Measurements from ENCODE around the gene HIRA.

The HIRA gene

GRCh38 chr22:19431649-19432132 lies at the start of gene HIRA:
Gene HIRA, minus strand, starts transcription at chr22:19431733. Its CDS starts 257 bp downstream, at chr22:19431476.
- H3K4me3 ChIP-seq (ENCODE audit: low read depth, low read length) = peak within 1 kb of the TSS; percentile 88

- H3K4me3 ChIP-seq (ENCODE audit: low read depth, low read length) = peak overlapping the region; percentile 85
Observed at GRCh38 chr22:19480789-19481188, 49.3 kb upstream of the HIRA start.

- peak overlapping the region; percentile 85 for H3K4me3 ChIP-seq (ENCODE audit: low read depth, low read length)
Observed at GRCh38 chr22:19480173-19480568, 48.6 kb upstream of the HIRA start.

- H3K4me3 ChIP-seq (ENCODE audit: low read depth, low read length) = peak within 1 kb of the TSS; percentile 90
Observed at GRCh38 chr22:19479355-19480172, 48.0 kb upstream of the HIRA start, which contains the start of gene CDC45. Gene CDC45, plus strand, starts transcription at chr22:19479920. Its CDS starts 49 bp downstream, at chr22:19479969.

GRCh38 chr22:19478901-19479354 lies 47.4 kb upstream of the HIRA start, which contains the start of gene UFD1:
Gene UFD1, minus strand, starts transcription at chr22:19479193. Its CDS starts 108 bp downstream, at chr22:19479085.
- H3K4me3 ChIP-seq (ENCODE audit: low read depth, low read length) = peak within 1 kb of the TSS; percentile 90

GRCh38 chr22:19478045-19478900 lies 46.7 kb upstream of the HIRA start:
- H3K4me3 ChIP-seq (ENCODE audit: low read depth, low read length) = peak overlapping the region; percentile 90

GRCh38 chr22:19477321-19478044 lies 46.0 kb upstream of the HIRA start:
- peak overlapping the region; percentile 90 for H3K4me3 ChIP-seq (ENCODE audit: low read depth, low read length)

GRCh38 chr22:19476023-19476422 lies 44.5 kb upstream of the HIRA start:
- no peak overlapping the region for H3K4me3 ChIP-seq (ENCODE audit: low read depth, low read length)

GRCh38 chr22:19473578-19473977 lies 42.0 kb upstream of the HIRA start:
- H3K4me3 ChIP-seq (ENCODE audit: low read depth, low read length) = no peak overlapping the region

GRCh38 chr22:19472233-19472632 lies 40.7 kb upstream of the HIRA start:
- no peak overlapping the region for H3K4me3 ChIP-seq (ENCODE audit: low read depth, low read length)

GRCh38 chr22:19471572-19471971 lies 40.0 kb upstream of the HIRA start:
- no peak overlapping the region for H3K4me3 ChIP-seq (ENCODE audit: low read depth, low read length)

- H3K4me3 ChIP-seq (ENCODE audit: low read depth, low read length) = no peak overlapping the region
Observed at GRCh38 chr22:19470010-19470409, 38.5 kb upstream of the HIRA start.

- no peak overlapping the region for H3K4me3 ChIP-seq (ENCODE audit: low read depth, low read length)
Observed at GRCh38 chr22:19469421-19469820, 37.9 kb upstream of the HIRA start.

- no peak overlapping the region for H3K4me3 ChIP-seq (ENCODE audit: low read depth, low read length)
Observed at GRCh38 chr22:19467912-19468311, 36.4 kb upstream of the HIRA start.

GRCh38 chr22:19466848-19467752 lies 35.6 kb upstream of the HIRA start:
- H3K4me3 ChIP-seq (ENCODE audit: low read depth, low read length) = no peak overlapping the region

- no peak overlapping the region for H3K4me3 ChIP-seq (ENCODE audit: low read depth, low read length)
Observed at GRCh38 chr22:19466126-19466716, 34.7 kb upstream of the HIRA start.

- no peak overlapping the region for H3K4me3 ChIP-seq (ENCODE audit: low read depth, low read length)
Observed at GRCh38 chr22:19464975-19465374, 33.4 kb upstream of the HIRA start.

GRCh38 chr22:19464546-19464945 lies 33.0 kb upstream of the HIRA start:
- H3K4me3 ChIP-seq (ENCODE audit: low read depth, low read length) = no peak overlapping the region

All from iPS-11a (cell line).